Measurements from ENCODE around the gene IGFBP5. TPM values are rescaled to one million over a fixed set of nuclear protein-coding genes. Genes with fewer than 3 reads are reported as not detected.

IGFBP5 gene
- total and polyA plus RNA-seq, 9 of the 15 experiments (the other 6 are each of a cell fraction or from before 2014, with no cell fraction given), result 0.01 to 1.9 (median 0.03) TPM; not detected in 6

- Histone ChIP-seq H2AFZ (ENCODE audit: low read depth, low read length) (no peak overlapping the region), H3K27me3 (ENCODE audit: control insufficient read depth in 2 of 2, insufficient read depth in 2 of 2, low read length in 2 of 2) (no peaks in the 10 kb centered on the region; a peak in 1 of 5 replicates), H3K4me2 (ENCODE audit: insufficient read depth, low read length) (no peak overlapping the region), H3K27ac (ENCODE audit: extremely low read depth, low read depth, low read length) (no peak overlapping the region), H3K36me3 (ENCODE audit: control insufficient read depth, insufficient read depth, low read length) (no peaks in the 10 kb centered on the region), H3K4me3 (no peak overlapping the region), H3K9me1 (ENCODE audit: control insufficient read depth, insufficient read depth, low read length) (no peaks in the 10 kb centered on the region), H3K9me3 (replicated peaks; ENCODE audit: control insufficient read depth, insufficient read depth, low read depth, low read length) (no peaks in the 10 kb centered on the region), H3K9ac (ENCODE audit: insufficient read depth in 1 of 2, low read depth in 2 of 2, low read length in 2 of 2) (no peak overlapping the region), H3K79me2 (ENCODE audit: control insufficient read depth, insufficient read depth, low read length) (no peaks in the 10 kb centered on the region), H3K4me1 (replicated peaks in 1 of 2; ENCODE audit: control insufficient read depth in 2 of 2, insufficient read depth in 2 of 2, low read length in 2 of 2) (peaks cover 8 to 19% of the 10 kb centered on the region in 2 experiments), H4K20me1 (replicated peaks; ENCODE audit: control insufficient read depth, insufficient read depth, low read length) (no peaks in the 10 kb centered on the region)
- DNase-seq (ENCODE audit: extremely low read depth in 1 of 4, low spot score in 3 of 4) (no peak), ATAC-seq (no peak), FAIRE-seq (no peak)
- WGBS (ENCODE audit: insufficient coverage, low coverage, missing lambda C conversion rate), result 82% methylated on average over 12 of the region's 59 CpGs
- BruUV-seq (replicated peaks), result no TSS peak
- in situ Hi-C loops (cut with MboI), result loop anchor here (10.0 to 25.0 kb wide), 2 partner anchors 291 to 1018 kb away; no protein-coding TSS in a partner anchor
- ChIA-PET POLR2A (no interaction called here), CTCF (ENCODE audit: low intra/inter-chr PET ratio) (no interaction called here)
- intact Hi-C loops (cut with micrococcal nuclease), result no loop called here
- TF ChIP-seq, protein P1, sequence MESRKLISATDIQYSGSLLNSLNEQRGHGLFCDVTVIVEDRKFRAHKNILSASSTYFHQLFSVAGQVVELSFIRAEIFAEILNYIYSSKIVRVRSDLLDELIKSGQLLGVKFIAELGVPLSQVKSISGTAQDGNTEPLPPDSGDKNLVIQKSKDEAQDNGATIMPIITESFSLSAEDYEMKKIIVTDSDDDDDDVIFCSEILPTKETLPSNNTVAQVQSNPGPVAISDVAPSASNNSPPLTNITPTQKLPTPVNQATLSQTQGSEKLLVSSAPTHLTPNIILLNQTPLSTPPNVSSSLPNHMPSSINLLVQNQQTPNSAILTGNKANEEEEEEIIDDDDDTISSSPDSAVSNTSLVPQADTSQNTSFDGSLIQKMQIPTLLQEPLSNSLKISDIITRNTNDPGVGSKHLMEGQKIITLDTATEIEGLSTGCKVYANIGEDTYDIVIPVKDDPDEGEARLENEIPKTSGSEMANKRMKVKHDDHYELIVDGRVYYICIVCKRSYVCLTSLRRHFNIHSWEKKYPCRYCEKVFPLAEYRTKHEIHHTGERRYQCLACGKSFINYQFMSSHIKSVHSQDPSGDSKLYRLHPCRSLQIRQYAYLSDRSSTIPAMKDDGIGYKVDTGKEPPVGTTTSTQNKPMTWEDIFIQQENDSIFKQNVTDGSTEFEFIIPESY (CRISPR knock-in tag; IDR thresholded peaks at IDR 0.05), result peak; percentile 36; the same call in 1 of the 2 replicates
- no peak for TF ChIP-seq DEAF1 (CRISPR knock-in tag; IDR thresholded peaks at IDR 0.05)
- TF ChIP-seq PTTG1 (tag; IDR thresholded peaks at IDR 0.05; ENCODE audit: low read depth), result no peak
- TF ChIP-seq GTF2E2 (tag; IDR thresholded peaks at IDR 0.05), result no peak
These were observed 1.1 kb downstream of the IGFBP5 start for GRCh38 chr2:216694082-216694825.

All from K562 (cell line).